ENCODE results near the gene SH2D5.
A peak's percentile ranks its signal among the peaks of the same experiment; 100 is the strongest.
"Not testable (repeated sequence)": the region's sequence is repeated elsewhere in the genome, so short reads cannot be mapped to it uniquely, and the experiment has no call there.

SH2D5 gene

DNA sequence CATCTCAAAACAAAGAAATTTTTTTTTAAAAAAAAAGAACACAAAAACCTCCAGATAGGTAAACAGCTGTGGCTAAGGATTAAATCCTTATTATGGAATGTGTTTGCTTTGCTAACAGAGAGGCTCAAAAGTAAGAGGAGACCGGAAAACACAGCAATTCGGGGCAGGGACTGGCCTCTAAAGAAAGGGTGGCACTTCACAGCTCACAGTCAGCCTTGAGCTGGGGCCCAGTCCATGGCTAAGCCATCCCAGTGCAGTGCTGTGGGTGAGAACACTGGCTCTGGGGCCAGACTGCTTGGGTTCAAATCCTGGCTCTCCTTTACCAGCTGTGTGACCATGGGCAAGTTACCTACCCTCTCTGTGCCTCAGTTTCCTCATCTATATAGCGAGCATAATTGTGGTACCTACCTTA, 42.9 kb downstream of the SH2D5 start:
- no peak for DNase-seq

DNA sequence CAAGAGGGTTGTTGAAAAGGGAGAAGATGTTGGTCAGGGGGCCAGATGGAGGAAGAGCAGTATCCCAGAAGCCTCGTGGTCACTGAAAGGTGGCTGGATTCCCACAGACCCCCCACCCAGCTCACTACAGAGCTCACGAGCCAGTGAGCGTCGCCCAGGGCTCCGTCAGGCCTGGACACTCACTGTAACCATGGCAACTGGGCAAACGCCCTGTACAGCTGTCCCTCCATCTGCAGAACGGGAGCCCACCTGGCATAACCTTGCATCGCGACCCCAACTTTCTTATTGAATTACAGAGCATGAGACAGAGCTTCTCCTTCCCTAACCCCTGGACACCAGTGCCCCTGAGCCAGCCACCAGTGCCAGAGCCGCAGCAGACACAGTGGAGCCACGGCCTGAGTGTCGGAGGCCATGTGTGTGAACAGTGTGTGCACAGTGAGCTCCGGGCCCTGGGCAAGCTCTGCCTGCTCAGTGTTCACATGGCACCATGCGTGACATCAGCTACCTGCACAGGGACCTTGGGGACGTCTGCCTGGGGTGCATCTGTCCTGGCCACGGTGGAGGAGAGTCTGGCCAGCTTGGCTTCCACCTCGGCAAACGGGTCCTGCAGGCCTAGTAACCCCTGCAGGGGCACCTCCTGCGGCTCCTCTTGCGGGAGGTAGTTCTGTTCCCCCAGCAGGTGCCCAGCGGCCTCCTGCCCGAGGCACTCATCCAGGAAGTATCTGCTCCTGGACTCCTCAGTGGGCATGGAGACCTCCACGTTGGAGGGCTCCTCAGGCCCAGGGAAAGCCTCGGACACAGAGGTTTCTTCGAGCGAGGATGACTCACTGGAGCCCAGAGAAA, 45.4 kb downstream of the SH2D5 start:
- no peak for DNase-seq

DNA sequence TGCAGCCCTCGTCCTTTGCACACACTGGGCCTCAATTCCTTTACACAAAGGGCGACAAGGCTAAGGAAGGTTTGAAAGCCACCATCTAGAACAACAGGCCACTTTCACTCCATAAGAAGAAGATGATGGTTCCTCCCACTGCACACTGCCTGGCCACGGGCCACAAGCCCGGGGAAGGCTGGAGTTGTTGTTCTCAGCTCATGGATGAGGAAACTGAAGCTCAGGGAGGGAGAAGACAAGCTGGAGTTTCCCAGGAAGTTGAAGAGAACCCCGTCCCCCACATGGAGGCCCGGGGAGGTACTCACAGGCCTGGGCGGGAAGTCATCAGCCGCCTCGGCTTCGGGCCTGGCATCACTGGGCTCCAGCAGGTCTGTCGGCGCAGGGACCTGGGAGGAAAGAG, 46.8 kb downstream of the SH2D5 start:
- no peak for DNase-seq

DNA sequence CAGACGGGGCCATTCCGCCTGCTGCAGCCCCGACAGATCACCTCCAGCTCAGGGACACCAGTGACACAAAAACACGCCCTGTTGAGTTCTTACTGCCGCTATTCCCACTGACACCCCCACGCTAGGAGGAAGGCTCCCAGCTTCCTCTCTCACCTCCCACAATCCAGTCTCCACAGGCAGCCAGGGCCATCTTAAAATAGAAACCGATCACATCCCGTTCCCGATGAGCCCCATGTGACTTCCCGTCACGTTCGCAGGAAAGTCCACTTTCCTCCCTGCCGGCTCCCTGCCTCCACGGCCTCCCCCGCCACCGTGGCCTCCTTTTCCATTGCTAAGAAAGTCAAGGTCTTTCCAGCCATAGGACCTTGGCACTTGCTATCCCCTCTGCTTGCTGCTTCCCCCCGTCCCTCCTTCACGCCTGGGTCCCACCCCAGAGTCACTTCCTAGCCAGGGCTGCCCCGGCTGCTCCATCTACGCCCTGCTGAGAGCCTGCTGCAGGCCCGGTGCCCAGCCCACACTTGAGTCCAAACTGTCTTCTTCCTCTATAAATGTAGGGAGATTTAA, 47.3 kb downstream of the SH2D5 start:
- DNase-seq = no peak

DNA sequence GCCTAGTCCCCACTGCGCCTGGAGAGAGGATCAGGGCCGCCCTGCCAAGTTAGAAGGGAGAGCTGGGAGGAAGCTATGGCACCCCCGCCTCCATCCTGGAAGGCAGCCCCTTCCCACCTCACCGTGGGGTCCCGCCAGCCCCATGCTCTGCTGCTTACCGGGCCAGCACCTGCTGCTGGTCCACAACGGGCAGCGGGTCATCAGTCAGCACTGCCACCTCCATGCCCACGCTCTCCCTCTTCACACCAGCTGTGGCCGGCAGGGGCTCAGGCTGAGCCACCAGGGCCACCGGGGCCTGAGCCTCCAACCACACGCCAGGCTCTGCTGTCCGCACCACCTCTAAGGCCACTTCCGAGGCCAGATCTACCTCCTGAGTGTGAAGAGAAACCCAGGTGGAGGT, 47.9 kb downstream of the SH2D5 start:
- no peak for DNase-seq

DNA sequence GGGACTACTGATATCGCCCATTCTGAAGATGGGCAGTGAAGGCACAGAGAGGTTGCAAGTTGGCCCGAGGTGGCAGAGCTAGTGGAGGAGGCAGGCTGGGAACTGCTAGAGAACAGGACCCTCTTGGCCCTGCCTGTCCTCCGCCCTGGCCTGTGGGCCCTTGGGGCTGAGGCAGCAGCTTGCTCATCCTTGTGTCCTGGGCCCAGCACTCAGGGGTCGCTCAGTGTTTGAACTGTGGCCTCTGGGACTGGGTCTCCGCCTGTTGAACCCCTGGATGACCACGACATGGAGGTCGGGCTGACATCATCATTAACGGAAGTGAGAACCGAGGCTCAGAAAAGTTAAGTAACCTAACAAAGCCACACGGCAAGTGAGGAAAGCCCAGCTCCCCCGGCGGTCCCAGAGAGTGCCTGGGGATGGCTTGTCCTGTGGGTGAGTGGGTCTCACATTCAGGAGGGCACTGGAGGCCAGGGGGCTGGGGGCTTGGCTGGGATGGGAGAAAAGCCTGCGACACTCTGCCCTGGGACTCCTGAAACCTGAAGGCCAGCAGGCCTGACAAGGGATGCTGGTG, 48.4 kb downstream of the SH2D5 start:
- no peak for DNase-seq

DNA sequence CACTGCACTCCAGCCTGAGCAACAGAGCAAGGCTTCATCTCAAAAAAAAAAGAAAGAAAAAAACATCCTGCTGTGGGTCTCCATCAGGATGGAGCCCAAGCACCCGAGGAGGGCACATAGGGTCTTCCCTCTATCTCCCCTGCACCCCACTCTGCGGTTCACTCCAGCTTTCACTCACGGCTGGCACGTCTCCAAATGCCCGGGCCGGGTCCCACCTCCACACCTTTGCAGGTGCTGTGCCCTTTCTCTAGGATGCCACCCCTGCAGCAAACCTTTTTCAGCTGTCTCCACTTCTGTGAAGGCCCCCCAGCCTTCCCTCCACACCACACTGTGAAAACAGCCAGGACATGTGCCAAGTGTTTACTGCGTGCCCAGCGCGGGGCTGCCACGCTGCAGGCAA, 48.9 kb downstream of the SH2D5 start:
- no peak for DNase-seq

DNA sequence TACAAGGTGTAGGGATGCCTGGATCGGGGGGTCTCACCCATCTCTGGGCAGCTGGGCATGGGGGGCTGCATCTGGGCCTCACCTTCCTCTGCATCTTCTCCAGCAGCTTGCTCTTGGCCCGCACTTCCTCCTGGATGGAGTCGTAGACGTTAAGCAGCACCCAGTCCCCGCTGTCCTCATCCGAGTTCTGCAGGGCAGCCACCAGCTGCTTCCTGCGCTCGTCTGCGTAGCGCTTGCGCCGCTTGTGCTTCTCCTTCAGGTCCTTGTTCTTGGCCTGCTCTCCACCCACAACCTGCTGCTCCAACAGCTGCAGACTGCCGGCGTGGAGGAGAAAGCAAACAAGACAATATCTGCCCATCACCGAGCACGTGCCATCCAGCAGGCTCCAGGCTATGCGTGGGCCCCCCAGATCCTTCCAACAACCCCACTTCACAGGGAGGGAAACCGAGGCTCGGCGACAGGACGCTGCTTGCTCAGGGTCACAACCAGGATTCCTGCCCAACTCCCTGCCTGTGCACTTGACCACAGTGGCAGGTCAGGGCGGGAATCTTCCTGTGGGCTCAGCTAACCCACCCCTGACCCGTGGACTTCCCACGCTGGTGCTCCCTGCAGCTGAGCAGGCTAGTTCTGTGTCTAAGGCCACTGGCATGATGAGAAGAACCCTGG, 49.8 kb downstream of the SH2D5 start:
- DNase-seq = no peak

DNA sequence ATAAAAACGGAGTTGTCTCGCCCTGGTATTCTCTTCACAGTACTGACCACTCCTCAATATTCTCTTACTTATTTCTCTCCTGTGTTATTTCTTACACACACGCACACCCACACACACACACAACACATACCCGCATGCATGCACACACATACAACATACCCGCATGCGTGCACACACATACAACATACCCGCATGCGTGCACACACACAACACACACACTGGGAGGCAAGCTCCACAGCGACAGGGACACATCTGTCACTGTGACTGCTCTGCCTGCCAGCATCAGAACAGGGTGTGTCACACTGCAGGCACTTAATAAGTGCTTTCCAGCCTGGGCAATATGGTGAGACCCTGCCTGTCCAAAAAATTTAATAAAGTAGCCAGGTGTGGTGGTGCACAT, 50.5 kb downstream of the SH2D5 start:
- DNase-seq = no peak

DNA sequence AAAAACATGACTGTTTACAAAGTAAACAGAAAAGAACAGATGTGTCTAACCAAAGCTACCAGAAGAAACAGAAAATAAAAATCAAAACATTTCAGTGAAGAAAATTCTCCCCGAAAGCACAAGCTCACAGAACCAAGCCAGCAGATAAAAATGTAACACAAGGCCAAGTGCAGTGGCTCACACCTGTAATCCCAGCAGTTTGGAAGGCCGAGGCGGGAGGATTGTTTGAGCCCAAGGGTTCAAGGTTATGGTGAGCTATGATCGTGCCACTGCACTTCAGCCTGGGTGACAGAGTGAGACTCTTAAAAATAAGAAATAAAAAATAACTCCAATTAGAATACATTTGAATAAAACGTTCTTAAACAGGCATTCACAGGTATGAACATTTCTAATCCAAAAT, 52.2 kb downstream of the SH2D5 start:
- no peak for DNase-seq

DNA sequence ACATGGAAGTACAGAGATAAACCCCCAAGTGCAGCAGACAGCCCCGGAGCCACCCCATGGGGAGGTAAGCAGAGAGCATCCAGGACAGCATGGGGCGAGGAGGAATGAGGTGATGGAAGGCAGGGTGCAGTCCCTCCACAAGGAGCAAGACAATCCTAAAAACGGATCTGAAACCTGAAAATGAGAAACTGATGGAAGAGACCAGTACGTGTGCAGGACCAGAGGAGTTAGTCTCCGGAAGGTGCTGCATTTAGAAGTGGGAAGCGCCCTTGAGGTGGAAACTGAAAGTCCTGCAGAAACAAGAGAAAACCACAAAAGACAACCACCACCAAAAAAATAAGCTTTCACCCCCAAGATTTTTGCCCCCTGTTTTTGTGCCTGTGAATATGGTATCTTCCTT, 53.9 kb downstream of the SH2D5 start:
- DNase-seq = peak; percentile 51

DNA sequence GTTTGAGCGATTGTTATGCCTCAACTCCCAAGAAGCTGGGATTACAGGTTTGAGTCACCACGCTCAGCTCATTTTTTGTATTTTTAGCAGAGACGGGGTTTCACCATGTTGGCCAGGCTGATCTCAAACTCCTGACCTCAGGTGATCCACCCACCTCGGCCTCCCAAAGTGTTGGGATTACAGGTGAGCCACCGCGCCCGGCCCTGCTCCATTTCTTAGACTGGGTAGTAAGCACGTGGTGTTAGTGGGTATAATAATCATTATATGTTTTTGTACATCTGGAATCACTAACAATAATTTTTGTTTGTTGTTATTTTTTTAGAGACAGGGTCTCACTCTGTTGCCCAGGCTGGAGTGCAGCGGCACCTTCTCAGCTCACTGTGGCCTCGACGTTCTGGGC, 58.9 kb downstream of the SH2D5 start:
- not testable (repeated sequence) for DNase-seq

DNA sequence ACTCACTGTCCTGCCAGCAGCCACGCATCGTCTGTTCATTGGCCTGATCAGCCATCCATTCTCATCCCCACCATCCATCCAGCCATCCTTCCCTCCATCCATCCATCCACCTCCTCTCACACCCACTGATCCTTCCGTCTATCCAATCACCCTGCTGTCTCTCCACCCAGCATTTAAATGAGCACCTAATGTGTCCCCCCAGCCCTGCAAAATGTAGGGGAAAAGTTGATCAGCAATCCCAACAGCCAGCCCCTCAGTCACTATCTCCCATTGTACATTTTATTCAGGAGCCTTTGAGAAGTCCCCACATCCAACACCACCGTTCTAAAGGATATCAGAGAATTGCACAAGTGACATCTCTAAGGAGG, 60.3 kb downstream of the SH2D5 start:
- no peak for DNase-seq

DNA sequence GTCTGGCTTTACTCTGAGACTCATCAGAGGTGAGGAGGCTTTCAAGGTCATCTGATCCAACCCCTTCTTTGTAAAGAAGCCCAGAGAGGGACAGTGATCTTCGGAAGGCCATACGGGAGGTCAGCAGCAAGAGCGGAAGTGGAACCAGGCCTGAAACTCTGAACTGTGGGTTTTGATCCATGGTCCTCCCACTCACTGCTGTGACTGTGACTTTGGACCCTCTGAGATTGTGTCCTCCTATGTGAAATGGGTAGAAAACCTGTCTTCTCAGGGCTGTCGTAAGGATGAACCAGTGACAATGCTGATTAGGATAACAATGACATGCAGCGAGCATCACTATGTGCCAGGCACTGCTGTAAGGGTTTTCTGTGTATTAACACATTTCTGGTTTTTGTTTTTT, 61.6 kb downstream of the SH2D5 start:
- DNase-seq = no peak

All from activated CD4-positive, alpha-beta T cell treated with anti-CD3 and anti-CD28 coated beads, Interleukin-10, Interleukin-2, amounts not matched to agents 100 ng/mL and 50 ng/mL, durations not matched to agents 16 hours and 8 hours (primary cell).